ENCODE results near the gene DNAAF8. TPM values are rescaled to one million over a fixed set of nuclear protein-coding genes. Genes with fewer than 3 reads are reported as not detected.
"Not testable (repeated sequence)": the region's sequence is repeated elsewhere in the genome, so short reads cannot be mapped to it uniquely, and the experiment has no call there.

Gene DNAAF8
- total and polyA plus RNA-seq, 2 experiments from 2014 or later, result 0.07 to 0.77 TPM

GRCh38 chr16:4737545-4737944 lies 3.2 kb downstream of the DNAAF8 start:
- H3K4me3 ChIP-seq, result no peak overlapping the region
- no peaks in the 10 kb centered on the region for H3K4me1 ChIP-seq (ENCODE audit: low read depth)
- TF ChIP-seq CTCF (IDR thresholded peaks at IDR 0.05; ENCODE audit: low read depth, low read length), result no peak
- H3K36me3 ChIP-seq, result no peaks in the 10 kb centered on the region
- H3K27ac ChIP-seq, result no peak overlapping the region
- H3K9me3 ChIP-seq (ENCODE audit: low read depth), result no peaks in the 10 kb centered on the region
- DNase-seq (ENCODE audit: low read depth in 1 of 2, low spot score in 1 of 2), result no peak
- no peaks in the 10 kb centered on the region for H3K27me3 ChIP-seq

GRCh38 chr16:4738370-4738769 lies 4.0 kb downstream of the DNAAF8 start:
- H3K36me3 ChIP-seq; H3K27ac ChIP-seq; H3K9me3 ChIP-seq (ENCODE audit: low read depth); H3K4me3 ChIP-seq; H3K4me1 ChIP-seq (ENCODE audit: low read depth); H3K27me3 ChIP-seq; DNase-seq (ENCODE audit: low read depth in 1 of 2, low spot score in 1 of 2): not testable (repeated sequence)

GRCh38 chr16:4743226-4743878 lies 9.0 kb downstream of the DNAAF8 start:
- Histone ChIP-seq H3K36me3 (no peaks in the 10 kb centered on the region), H3K27me3 (no peaks in the 10 kb centered on the region), H3K4me3 (no peak overlapping the region), H3K9me3 (ENCODE audit: low read depth) (no peaks in the 10 kb centered on the region), H3K4me1 (ENCODE audit: low read depth) (no peaks in the 10 kb centered on the region), H3K27ac (no peak overlapping the region)
- TF ChIP-seq CTCF (IDR thresholded peaks at IDR 0.05; ENCODE audit: low read depth, low read length), result no peak
- DNase-seq (ENCODE audit: low read depth in 1 of 2, low spot score in 1 of 2), result no peak

- H3K4me3 ChIP-seq, result no peak overlapping the region
- no peak for DNase-seq (ENCODE audit: low read depth in 1 of 2, low spot score in 1 of 2)
- H3K4me1 ChIP-seq (ENCODE audit: low read depth), result no peaks in the 10 kb centered on the region
- no peaks in the 10 kb centered on the region for H3K27me3 ChIP-seq
- no peaks in the 10 kb centered on the region for H3K36me3 ChIP-seq
- no peaks in the 10 kb centered on the region for H3K9me3 ChIP-seq (ENCODE audit: low read depth)
- TF ChIP-seq CTCF (IDR thresholded peaks at IDR 0.05; ENCODE audit: low read depth, low read length), result no peak
- no peak overlapping the region for H3K27ac ChIP-seq
These were observed 10.4 kb downstream of the DNAAF8 start for GRCh38 chr16:4744555-4745273.

- no peak overlapping the region for H3K27ac ChIP-seq
- no peaks in the 10 kb centered on the region for H3K27me3 ChIP-seq
- no peaks in the 10 kb centered on the region for H3K4me1 ChIP-seq (ENCODE audit: low read depth)
- no peaks in the 10 kb centered on the region for H3K9me3 ChIP-seq (ENCODE audit: low read depth)
- DNase-seq (ENCODE audit: low read depth in 1 of 2, low spot score in 1 of 2), result no peak
- TF ChIP-seq CTCF (IDR thresholded peaks at IDR 0.05; ENCODE audit: low read depth, low read length), result no peak
- H3K4me3 ChIP-seq, result no peak overlapping the region
- no peaks in the 10 kb centered on the region for H3K36me3 ChIP-seq
These were observed 10.9 kb downstream of the DNAAF8 start for GRCh38 chr16:4745274-4745569.

GRCh38 chr16:4746215-4746614 lies 11.9 kb downstream of the DNAAF8 start:
- TF ChIP-seq CTCF (IDR thresholded peaks at IDR 0.05; ENCODE audit: low read depth, low read length), result no peak
- no peaks in the 10 kb centered on the region for H3K4me1 ChIP-seq (ENCODE audit: low read depth)

More at GRCh38 chr16:4746215-4746614, 11.9 kb downstream of the DNAAF8 start:
- H3K4me3 ChIP-seq, result no peak overlapping the region
- H3K36me3 ChIP-seq, result peaks cover 4% of the 10 kb centered on the region
- H3K27me3 ChIP-seq, result no peaks in the 10 kb centered on the region
- H3K27ac ChIP-seq, result no peak overlapping the region
- H3K9me3 ChIP-seq (ENCODE audit: low read depth), result no peaks in the 10 kb centered on the region
- no peak for DNase-seq (ENCODE audit: low read depth in 1 of 2, low spot score in 1 of 2)
